HG02588 (cell line): Measurements from ENCODE around the gene DTX4.

Experiments used
- ATAC-seq: cut with Tn5 transposase; IDR thresholded peaks from one replicate; pipeline ENCODE4 v1.9.1; 2021; ENCODE audit warnings: mild to moderate bottlenecking, moderate library complexity; ENCODE audit not compliant: unreplicated experiment

Gene DTX4

DNA sequence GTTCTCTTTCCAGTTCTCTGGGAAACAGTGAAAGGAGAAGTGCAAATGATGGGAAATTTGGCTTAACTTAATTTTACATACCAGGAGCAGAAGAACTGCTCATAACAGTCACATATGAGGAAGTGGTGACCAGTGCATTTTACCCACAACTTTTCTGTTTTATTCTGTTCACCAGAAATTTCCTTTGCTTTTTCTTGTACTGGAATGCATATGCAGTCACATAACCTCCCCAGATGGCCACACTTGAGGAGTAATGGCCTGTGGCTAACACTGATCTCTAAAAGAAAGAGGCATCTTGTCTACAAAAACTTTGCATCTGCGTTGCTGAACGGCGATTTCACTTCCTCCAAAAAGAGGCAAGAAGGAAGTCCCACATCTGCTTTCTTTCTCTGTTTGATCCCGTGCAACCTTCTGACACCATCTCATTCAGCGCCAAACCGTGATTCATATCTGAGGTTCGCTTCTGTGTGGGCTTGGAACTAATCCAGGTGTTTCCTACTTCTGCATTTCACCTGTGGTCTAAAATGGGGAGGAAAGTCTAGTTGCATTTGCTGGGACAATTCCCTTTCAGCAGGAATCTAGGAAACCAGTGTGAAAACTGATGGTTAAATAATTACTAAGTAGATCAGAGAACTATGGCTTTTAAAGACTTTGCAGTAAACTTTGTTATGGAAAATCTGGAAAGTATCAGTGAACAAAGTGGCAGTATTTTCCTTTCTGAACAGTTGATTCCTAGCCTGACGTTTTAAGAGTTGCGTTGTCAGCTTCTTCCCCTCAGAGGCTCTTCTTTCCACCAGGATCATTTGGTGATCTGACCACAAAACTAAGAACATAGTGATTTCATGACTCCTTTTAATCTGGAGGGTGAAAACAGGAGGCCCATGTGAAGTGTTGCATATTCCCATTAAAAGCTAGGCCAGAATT is 45.0 kb downstream of the DTX4 start:
- peak; percentile 90 for ATAC-seq

DNA sequence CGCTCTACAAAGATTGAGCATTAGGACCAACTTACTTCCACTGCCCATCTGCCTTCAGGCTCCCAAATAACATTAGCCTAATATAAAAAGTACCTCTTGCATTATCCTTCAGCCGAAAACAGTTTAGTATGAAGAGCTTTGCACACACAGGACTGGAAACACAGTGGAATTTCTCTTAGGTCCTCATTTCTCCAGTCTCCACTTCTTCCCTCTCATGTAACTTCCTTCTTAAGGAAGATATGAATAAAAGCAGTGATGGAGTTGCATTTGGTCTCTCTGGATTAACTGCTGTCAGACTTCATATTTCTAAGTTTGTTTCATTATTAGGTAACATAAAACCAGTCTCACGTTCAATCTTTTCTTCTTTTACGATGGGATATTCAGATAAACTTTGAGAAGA is 46.4 kb downstream of the DTX4 start:
- ATAC-seq, result no peak

DNA sequence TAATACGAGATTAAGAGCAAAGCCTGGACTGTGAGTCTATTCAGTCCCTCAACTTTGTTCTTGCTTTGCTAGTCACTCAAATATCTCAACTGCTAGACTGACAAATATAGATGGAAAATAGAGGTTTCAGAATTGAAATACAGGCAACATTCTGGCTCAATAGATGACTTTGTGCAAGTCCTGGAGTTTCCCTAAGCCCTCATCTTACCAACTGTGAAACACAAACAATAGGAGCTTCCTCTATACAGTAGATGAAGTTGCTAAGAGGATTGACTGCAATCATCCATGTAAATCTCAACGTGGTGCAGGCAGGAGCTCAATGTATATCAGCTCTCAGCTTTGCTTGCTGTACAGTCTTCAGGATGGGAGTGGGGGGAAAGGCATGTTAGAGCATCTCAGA is 47.0 kb downstream of the DTX4 start:
- no peak for ATAC-seq

DNA sequence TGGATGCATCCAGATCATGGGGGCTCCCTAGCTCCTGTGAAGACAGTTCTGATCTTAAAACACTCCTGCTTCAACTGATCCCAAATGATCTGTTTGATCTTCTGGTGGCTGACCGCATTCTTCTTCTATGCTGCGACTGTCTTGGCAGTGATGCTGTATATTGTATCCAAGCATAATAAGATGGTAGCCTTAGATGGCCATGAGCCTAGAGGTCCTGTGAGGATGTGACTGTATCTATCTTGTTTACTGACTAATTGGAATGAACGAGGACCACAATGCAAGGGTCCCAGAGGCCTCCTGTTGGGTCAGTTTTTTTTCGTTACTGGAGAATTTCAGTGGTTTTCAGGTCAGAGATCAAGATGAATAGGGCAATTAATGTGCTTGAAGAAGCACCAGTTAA is 47.9 kb downstream of the DTX4 start:
- ATAC-seq, result no peak

DNA sequence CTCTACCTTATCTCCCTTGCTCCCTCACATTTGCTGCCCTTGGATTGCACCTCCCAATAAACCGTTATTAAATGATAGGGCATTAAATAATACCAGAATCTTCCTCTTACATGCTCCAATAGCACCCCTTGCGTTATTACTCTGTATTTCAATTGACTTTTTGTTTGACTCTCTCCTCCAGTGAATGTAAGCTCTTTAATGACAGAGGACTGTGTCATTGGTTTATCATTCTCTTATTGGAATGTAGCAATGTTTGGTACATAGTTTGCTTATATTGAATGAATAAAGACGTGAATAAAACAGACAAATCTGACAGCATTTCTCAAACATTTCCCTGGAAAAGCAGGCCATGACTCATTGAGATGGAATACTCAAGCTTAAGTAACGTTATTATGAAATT is 49.5 kb downstream of the DTX4 start:
- ATAC-seq, result no peak

DNA sequence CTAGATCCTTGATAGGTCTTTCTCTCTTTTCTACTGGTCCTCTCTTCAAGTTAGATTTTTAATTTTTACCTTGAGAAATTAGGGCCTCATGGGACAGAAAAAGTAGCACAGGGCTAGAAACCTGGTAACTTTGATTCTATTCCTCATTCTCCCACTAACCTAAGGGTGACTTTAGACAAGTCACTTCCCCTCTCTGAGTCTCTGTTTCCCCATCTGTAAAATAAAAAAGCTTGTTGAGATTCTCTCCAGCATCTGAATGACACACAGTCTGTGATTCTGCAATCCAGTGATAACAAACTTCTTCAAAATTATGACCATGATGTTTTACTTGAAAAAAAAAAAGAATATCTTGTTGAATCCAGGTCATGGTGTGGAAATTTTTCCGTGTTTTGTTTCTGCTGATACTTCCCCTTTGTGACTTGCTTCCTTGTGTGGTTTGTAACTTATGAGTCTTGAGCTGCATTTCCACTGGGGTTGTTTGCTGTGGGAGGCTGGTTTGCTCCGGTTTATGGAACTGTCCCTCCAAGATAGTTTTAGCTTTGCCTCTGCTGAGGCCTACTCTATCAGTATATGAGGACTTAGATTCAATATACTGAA is 50.6 kb downstream of the DTX4 start:
- no peak for ATAC-seq

DNA sequence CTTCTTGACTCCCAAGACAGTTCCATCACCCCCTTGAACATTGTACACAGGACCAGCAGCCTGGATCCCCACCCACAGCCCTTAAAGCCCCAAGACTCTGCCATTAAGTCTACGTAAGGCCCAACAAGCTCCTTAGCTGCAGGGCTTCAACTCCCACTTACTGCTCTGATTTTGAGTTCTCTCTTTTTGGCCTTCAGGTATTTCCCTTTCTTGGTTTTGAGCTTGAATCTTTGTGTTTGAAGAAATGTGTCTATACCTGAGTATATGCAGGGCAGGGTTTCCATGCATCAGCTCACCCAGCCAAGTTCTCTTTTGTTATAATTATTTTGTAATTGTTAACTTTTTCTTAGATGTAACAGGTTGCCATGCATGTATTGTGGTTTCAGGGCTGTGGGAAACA is 51.2 kb downstream of the DTX4 start:
- no peak for ATAC-seq

DNA sequence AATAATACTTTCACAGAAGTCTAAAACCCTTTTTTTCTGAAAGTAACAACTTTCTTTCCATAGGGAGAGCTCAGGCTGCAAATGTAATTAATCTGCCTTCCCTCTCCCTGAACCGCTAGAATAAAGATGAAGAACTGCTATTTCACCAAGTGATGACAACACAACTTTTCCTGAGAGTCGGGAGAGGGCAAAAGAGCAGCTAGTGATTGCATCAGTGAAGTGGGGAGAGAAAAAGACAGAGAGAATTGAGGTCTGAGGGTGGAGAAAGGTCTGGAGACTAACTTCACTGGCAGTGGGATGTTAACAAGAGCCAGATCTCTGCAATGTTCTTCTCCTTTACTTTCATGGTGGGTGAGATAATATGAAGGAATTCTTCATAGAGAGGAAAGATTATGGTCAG is 51.7 kb downstream of the DTX4 start:
- no peak for ATAC-seq

DNA sequence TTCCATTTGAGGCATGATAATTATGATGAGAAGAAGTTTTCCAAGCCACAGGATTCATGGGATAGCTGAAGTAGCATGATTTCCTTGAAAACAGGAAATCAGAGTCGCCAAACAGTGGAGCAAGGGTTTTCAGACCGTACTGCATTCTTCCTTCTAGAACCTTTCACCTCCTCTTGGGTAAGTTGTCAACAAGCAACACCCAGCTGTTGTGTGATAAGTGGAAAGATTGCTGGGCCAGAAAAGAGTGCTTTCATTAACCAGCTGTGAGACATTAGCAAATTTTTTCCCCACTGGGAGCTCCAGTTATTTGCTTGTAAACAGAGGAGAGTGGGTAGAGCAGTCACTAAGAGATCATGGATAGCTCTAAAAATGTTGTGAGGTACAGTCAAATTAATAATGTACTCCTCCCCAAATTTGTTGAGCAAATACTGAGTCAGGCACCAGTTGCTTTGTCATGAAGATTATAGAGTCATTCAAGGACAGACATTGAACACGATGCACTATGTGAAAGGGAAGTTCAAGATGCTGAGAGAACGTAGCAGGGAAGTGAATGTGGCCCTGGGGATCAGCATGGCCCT is 52.5 kb downstream of the DTX4 start:
- ATAC-seq, result peak; percentile 42

DNA sequence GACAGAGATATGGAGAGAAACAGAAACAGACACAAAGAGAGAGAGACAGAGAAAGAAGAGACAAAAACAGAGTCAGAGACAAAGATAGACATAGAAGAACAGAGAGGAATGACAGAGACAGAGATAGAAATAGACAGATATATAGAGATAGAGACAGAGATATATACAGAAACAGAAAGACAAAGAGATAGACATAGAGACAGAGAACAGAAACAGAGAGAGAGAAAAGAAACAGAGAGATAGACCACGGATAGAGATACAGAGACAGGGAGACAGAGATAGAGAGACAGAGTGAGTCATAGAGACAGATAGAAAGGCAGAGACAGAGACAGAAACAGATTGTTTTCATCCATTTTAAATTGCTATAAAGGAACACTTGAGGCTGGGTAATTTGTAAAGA is 53.1 kb downstream of the DTX4 start:
- peak; percentile 38 for ATAC-seq

DNA sequence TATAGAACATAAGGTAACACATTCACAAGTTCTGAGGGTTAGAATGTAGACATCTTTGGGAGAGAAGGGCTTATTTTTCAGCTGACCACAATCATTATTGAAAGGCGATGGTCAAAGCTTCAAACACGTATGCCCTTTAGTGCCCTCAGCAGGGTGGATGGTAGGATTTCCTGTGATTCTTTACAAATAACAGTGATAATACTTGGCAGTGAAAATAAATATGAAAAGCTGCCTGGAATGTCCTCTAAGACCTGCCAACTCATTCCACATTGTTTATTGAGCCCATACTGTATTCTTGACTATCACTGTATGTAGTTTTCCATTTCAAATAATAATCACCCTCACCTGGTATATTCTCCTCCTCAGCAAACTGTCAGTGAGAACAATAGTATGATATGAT is 54.5 kb downstream of the DTX4 start:
- no peak for ATAC-seq

DNA sequence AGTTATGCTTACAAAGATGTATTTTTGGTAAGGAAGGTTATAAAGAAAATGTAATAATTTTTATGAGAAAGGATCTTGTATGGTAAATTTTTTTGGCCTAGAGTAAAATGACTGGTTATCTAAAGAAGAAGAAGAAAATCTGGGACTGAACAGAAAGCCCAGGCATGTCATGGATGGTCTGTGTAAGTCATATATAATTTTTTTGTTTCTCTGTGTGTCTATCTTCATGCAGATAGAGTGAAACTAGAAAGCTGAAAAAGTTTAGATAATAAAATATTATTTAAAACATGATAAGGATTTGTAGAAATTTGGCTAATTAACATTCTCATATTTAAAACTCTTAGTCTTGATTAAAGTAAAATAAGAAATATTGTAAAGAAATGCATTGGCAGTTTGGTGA is 68.4 kb downstream of the DTX4 start:
- ATAC-seq, result no peak

DNA sequence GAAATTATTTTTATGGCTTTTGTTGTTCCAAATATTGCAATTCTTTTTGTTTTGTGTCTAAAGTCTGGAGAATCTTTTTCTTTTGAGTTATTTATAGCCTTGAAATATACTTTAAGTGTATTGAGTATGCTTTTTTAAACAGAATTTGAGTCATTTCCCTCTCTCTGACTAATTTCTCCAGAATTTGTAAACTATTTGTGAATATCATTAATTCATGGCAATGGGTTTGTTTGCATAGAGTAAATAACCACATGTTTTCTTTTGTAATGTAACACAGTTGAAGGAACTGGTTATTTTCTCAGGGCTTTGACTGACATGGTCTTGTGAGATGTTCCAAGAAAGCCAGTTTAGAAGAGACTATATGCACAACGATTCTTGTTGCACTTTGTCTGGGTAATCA is 71.7 kb downstream of the DTX4 start:
- no peak for ATAC-seq

DNA sequence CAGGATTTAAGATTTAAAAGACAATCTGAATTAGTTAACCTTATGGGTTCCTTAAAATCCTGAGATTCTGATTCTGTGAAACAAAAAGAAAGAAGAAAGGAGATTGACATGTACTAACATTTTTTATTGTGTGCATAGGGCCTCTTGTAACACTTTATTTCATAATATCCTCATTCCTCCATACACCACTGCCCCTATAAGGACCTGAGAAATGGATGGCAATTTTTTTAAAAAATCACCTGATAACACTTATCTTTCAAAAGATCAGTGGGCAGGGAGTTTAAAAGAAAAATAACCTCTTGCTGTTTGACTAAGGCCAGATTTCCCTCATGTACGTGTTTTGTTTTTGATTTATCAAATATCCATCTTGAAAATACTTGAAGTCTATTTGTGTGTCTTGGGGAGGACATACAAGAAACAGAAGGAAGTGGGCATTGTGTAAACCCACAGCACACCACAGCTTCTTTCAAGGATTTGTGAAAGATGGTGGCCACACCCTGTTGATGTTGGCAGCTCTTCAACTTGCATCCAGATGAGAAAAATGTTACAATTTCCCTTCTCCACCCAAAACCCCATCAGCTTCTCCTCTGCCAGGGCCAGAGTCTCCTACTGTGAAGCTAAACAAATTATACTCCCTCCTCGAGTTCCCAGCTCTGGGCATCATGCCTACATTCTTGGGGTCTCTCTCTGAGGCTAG is 75.7 kb downstream of the DTX4 start:
- no peak for ATAC-seq

DNA sequence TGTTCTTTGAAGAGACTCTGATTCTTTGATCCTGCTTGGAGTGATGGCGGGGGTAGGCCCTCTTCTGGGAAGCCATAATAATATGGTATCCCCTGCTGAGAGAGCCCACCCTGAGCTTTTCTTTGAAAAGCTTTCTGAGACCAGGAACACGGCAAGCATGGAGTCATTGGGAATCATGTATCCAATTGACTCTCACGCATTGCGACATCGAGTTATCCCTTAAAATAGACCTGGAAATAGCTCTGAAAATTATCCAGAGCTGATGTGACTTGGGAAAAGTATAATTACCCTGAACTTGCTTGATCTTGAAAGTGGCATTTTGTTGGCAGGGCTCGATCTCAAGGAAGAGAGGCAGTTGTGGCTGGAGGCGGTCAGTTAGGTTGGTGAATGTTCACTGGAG is 77.6 kb downstream of the DTX4 start:
- no peak for ATAC-seq

DNA sequence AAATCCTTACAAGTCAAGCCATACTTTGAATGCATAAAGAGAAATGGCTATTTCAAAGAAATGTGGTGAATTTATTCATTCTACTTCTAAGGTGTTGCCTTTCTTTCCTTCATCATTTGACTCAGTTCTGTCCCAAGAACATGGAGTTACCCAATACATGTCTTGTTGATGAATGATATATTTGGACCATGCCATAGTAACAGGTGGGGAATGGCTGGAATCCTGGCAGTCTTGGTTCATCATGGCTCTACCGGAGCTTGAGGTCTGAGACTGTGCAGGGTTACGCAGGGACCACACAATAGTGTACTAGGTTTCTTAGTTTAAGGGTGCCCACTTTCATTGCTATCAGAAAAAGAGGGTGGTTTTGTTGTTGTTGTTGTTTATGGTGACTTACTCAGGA is 81.1 kb downstream of the DTX4 start:
- no peak for ATAC-seq

DNA sequence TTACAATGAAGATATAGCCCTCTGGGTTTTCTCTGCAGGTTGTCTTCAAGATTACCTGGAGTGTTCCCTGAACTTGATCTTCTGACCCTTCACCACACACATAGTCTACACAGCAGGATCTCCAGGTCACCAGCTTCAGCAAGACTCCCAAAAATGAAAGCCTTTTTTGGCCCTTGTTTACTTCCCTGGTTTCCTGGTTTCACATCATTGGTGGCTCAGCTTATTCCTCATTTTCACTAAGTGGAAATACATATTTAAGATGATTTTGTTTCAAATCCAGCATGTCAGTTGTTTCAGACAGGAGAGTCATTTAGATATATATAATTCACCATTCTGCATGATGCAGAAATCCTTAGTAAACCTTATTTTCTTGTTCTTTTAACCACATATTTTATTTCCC is 82.4 kb downstream of the DTX4 start:
- ATAC-seq, result no peak

DNA sequence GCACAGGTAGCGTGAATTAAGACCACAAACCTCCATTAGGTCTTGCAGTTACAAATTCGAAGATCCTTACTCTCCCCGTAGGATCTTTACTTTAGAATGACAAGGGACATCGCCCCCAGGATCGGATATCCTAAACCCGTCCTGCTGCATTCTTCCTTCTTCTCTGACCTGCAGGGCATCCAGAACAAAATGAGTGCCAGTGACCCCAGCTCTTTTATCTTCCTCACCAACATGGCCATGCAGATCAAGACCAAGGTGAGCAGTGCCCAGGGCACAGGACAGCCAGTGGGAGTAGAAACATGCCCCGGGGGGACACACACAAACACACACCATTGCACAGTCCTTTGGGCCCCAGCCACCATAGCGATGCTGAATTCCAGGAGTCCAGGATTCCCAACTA is 83.3 kb downstream of the DTX4 start:
- no peak for ATAC-seq
